ENCODE results near the gene ROBO2.

- TF ChIP-seq CTCF (IDR thresholded peaks at IDR 0.05; ENCODE audit: poor library complexity, severe bottlenecking) = no peak
- no peak for TF ChIP-seq TAF1 (IDR thresholded peaks at IDR 0.05; ENCODE audit: low read depth)
- no peak for TF ChIP-seq SMC3 (conservative IDR thresholded peaks at IDR 0.05; ENCODE audit: poor library complexity)
- no peak for TF ChIP-seq EZH2 (IDR thresholded peaks at IDR 0.05; ENCODE audit: borderline replicate concordance, insufficient read depth, low read length, poor library complexity, severe bottlenecking)
- TF ChIP-seq POLR2AphosphoS5 (IDR thresholded peaks at IDR 0.05) = no peak
- no peak for TF ChIP-seq MXI1 (conservative IDR thresholded peaks at IDR 0.05; ENCODE audit: poor library complexity, severe bottlenecking)
These were observed 11.7 kb downstream of the ROBO2 start for GRCh38 chr3:77051591-77051990.
